OCI-M2 (cell line): ENCODE measurements around the gene ADPRHL1.
"Not testable (repeated sequence)": the region's sequence is repeated elsewhere in the genome, so short reads cannot be mapped to it uniquely, and the experiment has no call there.

ENCODE experiments used
- DNase-seq: peaks from one replicate; lab custom pipeline; 2025; ENCODE audit not compliant: unreplicated experiment; lab: John Stamatoyannopoulos, UW

The ADPRHL1 gene

GRCh38 chr13:113456116-113456702, 2.9 kb upstream of the ADPRHL1 start:
- no peak for DNase-seq

GRCh38 chr13:113455384-113455783, 2.1 kb upstream of the ADPRHL1 start:
- DNase-seq: no peak

GRCh38 chr13:113454936-113455335, 1.6 kb upstream of the ADPRHL1 start:
- DNase-seq: no peak

GRCh38 chr13:113452466-113452865, 822 bp downstream of the ADPRHL1 start:
- DNase-seq: no peak

- no peak for DNase-seq
Observed at GRCh38 chr13:113451951-113452421, 1.3 kb downstream of the ADPRHL1 start.

- not testable (repeated sequence) for DNase-seq
Observed at GRCh38 chr13:113450861-113451620, 2.2 kb downstream of the ADPRHL1 start.

- DNase-seq: not testable (repeated sequence)
Observed at GRCh38 chr13:113450348-113450744, 2.9 kb downstream of the ADPRHL1 start.

- no peak for DNase-seq
Observed at GRCh38 chr13:113449693-113450347, 3.5 kb downstream of the ADPRHL1 start.

GRCh38 chr13:113448885-113449692, 4.2 kb downstream of the ADPRHL1 start:
- DNase-seq: peak; percentile 51

GRCh38 chr13:113448545-113448884, 4.8 kb downstream of the ADPRHL1 start:
- DNase-seq: no peak

- no peak for DNase-seq
Observed at GRCh38 chr13:113447596-113447995, 5.7 kb downstream of the ADPRHL1 start.

GRCh38 chr13:113446488-113446854, 6.8 kb downstream of the ADPRHL1 start:
- DNase-seq: no peak

GRCh38 chr13:113445791-113446487, 7.3 kb downstream of the ADPRHL1 start:
- DNase-seq: no peak

- DNase-seq: no peak
Observed at GRCh38 chr13:113443991-113444390, 9.3 kb downstream of the ADPRHL1 start.

- DNase-seq: no peak
Observed at GRCh38 chr13:113442985-113443362, 10.3 kb downstream of the ADPRHL1 start.

GRCh38 chr13:113442354-113442984, 10.8 kb downstream of the ADPRHL1 start:
- DNase-seq: no peak

- DNase-seq: no peak
Observed at GRCh38 chr13:113441661-113442060, 11.6 kb downstream of the ADPRHL1 start.

- no peak for DNase-seq
Observed at GRCh38 chr13:113437408-113438010, 15.8 kb downstream of the ADPRHL1 start.

GRCh38 chr13:113436866-113437265, 16.4 kb downstream of the ADPRHL1 start:
- not testable (repeated sequence) for DNase-seq

- not testable (repeated sequence) for DNase-seq
Observed at GRCh38 chr13:113435907-113436306, 17.4 kb downstream of the ADPRHL1 start.
